Small intestine (tissue), 7 donors: ENCODE results near the gene CLIP2. TPM values are rescaled to one million over a fixed set of nuclear protein-coding genes. Genes with fewer than 3 reads are reported as not detected.

ENCODE experiments used
- DNase-seq, 2 donors: peaks; one replicate each; pipeline versions ENCODE4 v3.0.0 to v3.0.0-alpha.2; 2013
- FAIRE-seq: peaks from 2 replicates; lab custom pipeline; 2012; peaks lifted over from hg19 to GRCh38; lab: Jason Lieb, UNC
- H3K27ac ChIP-seq, 3 donors: one replicate each; pipeline ENCODE4 v1.5.1; 2013; ENCODE audit warnings: low read length in 2 of 3, mild to moderate bottlenecking in 2 of 3, control low read depth in 1 of 3, inconsistent platforms in 1 of 3, low read depth in 1 of 3, moderate library complexity in 1 of 3
- H3K27me3 ChIP-seq, 3 donors: one replicate each; pipeline ENCODE4 v1.6.1; 2013; ENCODE audit warnings: low read length in 3 of 3, inconsistent platforms in 1 of 3; ENCODE audit not compliant: control insufficient read depth in 3 of 3, insufficient read depth in 3 of 3
- H3K36me3 ChIP-seq, 3 donors: one replicate each; pipeline ENCODE4 v1.6.1; 2013; ENCODE audit warnings: low read length in 3 of 3, inconsistent platforms in 1 of 3, low read depth in 1 of 3, mild to moderate bottlenecking in 1 of 3, moderate library complexity in 1 of 3; ENCODE audit not compliant: control insufficient read depth in 3 of 3, insufficient read depth in 2 of 3
- H3K4me1 ChIP-seq, 3 donors: one replicate each; pipeline ENCODE4 v1.6.1; 2013; ENCODE audit warnings: low read length in 2 of 3, inconsistent platforms in 1 of 3, low read depth in 1 of 3, mild to moderate bottlenecking in 1 of 3, moderate library complexity in 1 of 3; ENCODE audit not compliant: control insufficient read depth in 3 of 3, insufficient read depth in 2 of 3
- H3K4me3 ChIP-seq, 3 donors: one replicate each; pipeline ENCODE4 v1.5.1; 2013; ENCODE audit warnings: low read length in 3 of 3, control low read depth in 1 of 3, inconsistent platforms in 1 of 3, low read depth in 1 of 3, mild to moderate bottlenecking in 1 of 3, moderate library complexity in 1 of 3
- H3K9me3 ChIP-seq, 2 donors: one replicate each; pipeline ENCODE4 v1.6.1; 2013; ENCODE audit warnings: low read depth in 1 of 2, low read length in 1 of 2; ENCODE audit not compliant: control insufficient read depth in 2 of 2, insufficient read depth in 1 of 2
- WGBS, 3 donors: extraction: QIAGEN DNeasy Blood & Tissue Kit; methylation state at CpG; one replicate each; pipeline ENCODE4 v1.1.7; 2013; 5-methylcytosine and 5-hydroxymethylcytosine counted together
- polyA plus RNA-seq, 4 donors: library from polyadenylated mRNA; stranded (reverse) in 3 of 4; unstranded in 1 of 4; fragments of 200-250 nt in 3 of 4; fragments of 120-200 nt in 1 of 4; gene quantifications; one replicate each; pipeline versions ENCODE4 v1.2.1 to v1.2.3, GENCODE V29; 2013
- donor health status: healthy with polysubstance abuse.
- donor health status: control.
- donor health status: control.
- donor health status: Bipolar disorder and iron deficiency.
- donor health status: healthy.

CLIP2 gene
- polyA plus RNA-seq, 4 donors = 11.3 to 25.9 (median 16.4) TPM

- no peak for FAIRE-seq
Measured at GRCh38 chr7:74263399-74264120, 25.6 kb upstream of the CLIP2 start.

GRCh38 chr7:74266191-74266963, 22.8 kb upstream of the CLIP2 start:
- H3K27ac ChIP-seq = no peak overlapping the region
- H3K4me1 ChIP-seq = no peaks in the 10 kb centered on the region
- no peak for DNase-seq
- H3K36me3 ChIP-seq = no peaks in the 10 kb centered on the region
- 70 to 80% (median 80%) methylated on average over 7 of the region's 7 CpGs for WGBS, 3 donors
- no peak overlapping the region for H3K4me3 ChIP-seq
- H3K9me3 ChIP-seq = no peaks in the 10 kb centered on the region
- FAIRE-seq = no peak
- peaks cover 0 to 7% (median 2%) of the 10 kb centered on the region in 3 donors for H3K27me3 ChIP-seq

More at GRCh38 chr7:74263399-74264120, 25.6 kb upstream of the CLIP2 start:
- Histone ChIP-seq H3K27ac (no peak overlapping the region), H3K9me3 (no peaks in the 10 kb centered on the region), H3K4me1 (no peaks in the 10 kb centered on the region), H3K36me3 (no peaks in the 10 kb centered on the region), H3K27me3 (peaks cover 0 to 12% (median 2%) of the 10 kb centered on the region in 3 donors), H3K4me3 (no peak overlapping the region)
- DNase-seq = peak in 1 of 2 donors; percentile 46
- WGBS, 3 donors = 27 to 64% (median 51%) methylated on average over 21 of the region's 21 CpGs

- no peak overlapping the region for H3K4me3 ChIP-seq
- H3K4me1 ChIP-seq = peaks cover 0 to 7% (median 3%) of the 10 kb centered on the region in 3 donors
- WGBS, 3 donors = 77 to 80% (median 78%) methylated on average over 13 of the region's 13 CpGs
- no peak for FAIRE-seq
- DNase-seq = no peak
- H3K27ac ChIP-seq = no peak overlapping the region
- H3K9me3 ChIP-seq = no peaks in the 10 kb centered on the region
- H3K27me3 ChIP-seq = peaks cover 0 to 7% (median 2%) of the 10 kb centered on the region in 3 donors
- H3K36me3 ChIP-seq = no peaks in the 10 kb centered on the region
Measured at GRCh38 chr7:74267756-74268565, 21.2 kb upstream of the CLIP2 start.

GRCh38 chr7:74269757-74270277, 19.4 kb upstream of the CLIP2 start:
- H3K9me3 ChIP-seq = no peaks in the 10 kb centered on the region
- FAIRE-seq = no peak
- peaks cover 0 to 7% (median 2%) of the 10 kb centered on the region in 3 donors for H3K27me3 ChIP-seq
- no peaks in the 10 kb centered on the region for H3K36me3 ChIP-seq
- peaks cover 0 to 7% (median 3%) of the 10 kb centered on the region in 3 donors for H3K4me1 ChIP-seq
- H3K27ac ChIP-seq = peak overlapping the region in 1 of 3 donors; percentile 52
- H3K4me3 ChIP-seq = peak overlapping the region; percentile 37 to 67 (median 63)
- WGBS, 3 donors = 0 to 1% (median 0%) methylated on average over 17 of the region's 17 CpGs
- DNase-seq = peak; percentile 71 to 85

DNA sequence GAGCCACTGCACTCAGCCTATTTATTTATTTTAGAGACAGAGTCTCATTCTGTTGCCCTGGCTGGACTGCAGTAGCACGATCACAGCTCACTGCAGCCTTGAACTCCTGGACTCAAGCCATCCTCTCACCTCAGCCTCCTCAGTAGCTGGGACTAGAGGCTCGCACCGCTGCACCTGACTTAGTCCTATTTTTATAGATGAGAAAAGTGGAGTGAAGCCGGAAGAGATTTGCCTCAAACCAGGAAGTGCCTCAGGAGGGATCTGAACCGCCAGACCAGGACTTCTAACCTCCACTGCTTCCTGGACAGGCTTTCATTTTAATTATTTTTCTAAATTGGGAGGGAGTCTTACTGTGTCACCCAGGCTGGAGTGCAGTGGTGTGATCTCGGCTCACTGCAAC, 17.5 kb upstream of the CLIP2 start:
- peaks cover 0 to 7% (median 3%) of the 10 kb centered on the region in 3 donors for H3K4me1 ChIP-seq
- H3K27ac ChIP-seq = peak overlapping the region in 2 of 3 donors; percentile 26 to 78
- H3K4me3 ChIP-seq = no peak overlapping the region
- DNase-seq (no peak), FAIRE-seq (no peak)
- H3K27me3 ChIP-seq = peaks cover 0 to 7% (median 0%) of the 10 kb centered on the region in 3 donors
- no peaks in the 10 kb centered on the region for H3K9me3 ChIP-seq
- WGBS, 3 donors = 38 to 42% (median 40%) methylated on average over 6 of the region's 6 CpGs
- no peaks in the 10 kb centered on the region for H3K36me3 ChIP-seq

DNA sequence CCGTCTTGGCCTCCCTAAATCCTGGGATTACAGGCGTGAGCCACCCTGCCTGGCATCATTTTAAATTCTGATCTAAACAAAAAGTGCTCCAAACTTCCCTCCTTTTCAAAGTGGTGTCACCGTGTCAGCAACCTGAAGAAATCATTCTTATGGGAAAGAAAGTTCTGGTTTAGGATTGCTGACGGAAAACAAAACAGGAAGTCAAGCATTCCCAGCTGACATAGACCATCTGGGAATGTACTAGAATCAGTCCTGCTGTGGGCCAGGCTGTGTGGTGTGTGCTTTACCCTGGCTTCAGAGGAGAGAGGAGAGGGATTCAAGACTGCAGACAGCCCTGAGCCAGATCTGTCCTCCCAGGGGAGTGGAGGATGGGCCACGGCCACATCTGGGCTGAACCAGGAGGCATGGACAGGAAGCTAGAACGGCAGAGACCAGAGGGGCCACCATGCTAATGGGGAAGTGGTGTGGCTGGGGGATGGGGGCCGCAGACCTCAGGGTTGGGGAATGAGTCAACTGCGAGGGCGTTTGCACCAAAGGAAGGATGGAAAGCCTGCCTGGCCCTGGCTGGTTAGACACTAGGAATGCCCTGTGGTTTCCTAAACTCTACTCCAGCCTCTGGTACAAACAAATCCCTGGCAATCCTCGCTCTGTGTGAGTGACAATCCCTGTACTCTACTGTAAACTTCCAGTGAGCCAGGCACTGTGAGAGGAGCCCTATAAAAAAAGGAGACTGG, 16.7 kb upstream of the CLIP2 start:
- WGBS, 3 donors = 40 to 83% (median 63%) methylated on average over 10 of the region's 10 CpGs
- peaks cover 0 to 7% (median 0%) of the 10 kb centered on the region in 3 donors for H3K27me3 ChIP-seq
- H3K36me3 ChIP-seq = no peaks in the 10 kb centered on the region
- H3K4me1 ChIP-seq = peaks cover 0 to 7% (median 3%) of the 10 kb centered on the region in 3 donors
- peak overlapping the region in 2 of 3 donors; percentile 26 to 78 for H3K27ac ChIP-seq
- no peak overlapping the region for H3K4me3 ChIP-seq
- DNase-seq (peak in 1 of 2 donors; percentile 46), FAIRE-seq (no peak)
- H3K9me3 ChIP-seq = no peaks in the 10 kb centered on the region

- DNase-seq = peak in 1 of 2 donors; percentile 42
- no peaks in the 10 kb centered on the region for H3K9me3 ChIP-seq
- no peak for FAIRE-seq
- no peak overlapping the region for H3K4me3 ChIP-seq
- WGBS, 3 donors = 35 to 55% (median 48%) methylated on average over 6 of the region's 6 CpGs
- H3K4me1 ChIP-seq = peaks cover 3 to 14% (median 6%) of the 10 kb centered on the region in 3 donors
- no peaks in the 10 kb centered on the region for H3K27me3 ChIP-seq
- H3K27ac ChIP-seq = no peak overlapping the region
- no peaks in the 10 kb centered on the region for H3K36me3 ChIP-seq
Measured at GRCh38 chr7:74275401-74275881, 13.8 kb upstream of the CLIP2 start.
